Bronchial epithelial cell (primary cell): ENCODE results near the gene USP22. TPM values are rescaled to one million over a fixed set of nuclear protein-coding genes. Genes with fewer than 3 reads are reported as not detected.

Experiments used
- DNase-seq: peaks from one replicate; pipeline ENCODE4 v3.0.0-alpha.2; 2010; ENCODE audit warnings: low read depth
- FAIRE-seq: peaks from 2 replicates; lab custom pipeline; 2011; peaks lifted over from hg19 to GRCh38; lab: Jason Lieb, UNC
- H3K27me3 ChIP-seq: 2 replicates; pipeline ENCODE4 v1.5.1; 2011; ENCODE audit warnings: low read length; ENCODE audit not compliant: control insufficient read depth, insufficient read depth
- H3K36me3 ChIP-seq: 2 replicates; pipeline ENCODE4 v1.5.1; 2011; ENCODE audit warnings: low read length; ENCODE audit not compliant: control insufficient read depth, insufficient read depth
- H3K4me3 ChIP-seq: 2 replicates; pipeline ENCODE4 v1.5.1; 2011; ENCODE audit warnings: mild to moderate bottlenecking, low read depth, low read length, control low read depth
- total RNA-seq: library from RNA; depleted of rRNA; stranded (reverse); fragments of >200 nt; gene quantifications from 2 replicates; pipeline ENCODE4 v1.2.1, GENCODE V29; 2014
- TF ChIP-seq, protein P1 (sequence below): IDR thresholded peaks from 2 replicates; pipeline ENCODE4 v1.5.1; 2011; ENCODE audit warnings: mild to moderate bottlenecking, moderate library complexity, low read length, control low read depth, inconsistent platforms; ENCODE audit not compliant: insufficient read depth, severe bottlenecking

USP22 gene
- total RNA-seq, 1 donor from 2014 or later, result 165 TPM

DNA sequence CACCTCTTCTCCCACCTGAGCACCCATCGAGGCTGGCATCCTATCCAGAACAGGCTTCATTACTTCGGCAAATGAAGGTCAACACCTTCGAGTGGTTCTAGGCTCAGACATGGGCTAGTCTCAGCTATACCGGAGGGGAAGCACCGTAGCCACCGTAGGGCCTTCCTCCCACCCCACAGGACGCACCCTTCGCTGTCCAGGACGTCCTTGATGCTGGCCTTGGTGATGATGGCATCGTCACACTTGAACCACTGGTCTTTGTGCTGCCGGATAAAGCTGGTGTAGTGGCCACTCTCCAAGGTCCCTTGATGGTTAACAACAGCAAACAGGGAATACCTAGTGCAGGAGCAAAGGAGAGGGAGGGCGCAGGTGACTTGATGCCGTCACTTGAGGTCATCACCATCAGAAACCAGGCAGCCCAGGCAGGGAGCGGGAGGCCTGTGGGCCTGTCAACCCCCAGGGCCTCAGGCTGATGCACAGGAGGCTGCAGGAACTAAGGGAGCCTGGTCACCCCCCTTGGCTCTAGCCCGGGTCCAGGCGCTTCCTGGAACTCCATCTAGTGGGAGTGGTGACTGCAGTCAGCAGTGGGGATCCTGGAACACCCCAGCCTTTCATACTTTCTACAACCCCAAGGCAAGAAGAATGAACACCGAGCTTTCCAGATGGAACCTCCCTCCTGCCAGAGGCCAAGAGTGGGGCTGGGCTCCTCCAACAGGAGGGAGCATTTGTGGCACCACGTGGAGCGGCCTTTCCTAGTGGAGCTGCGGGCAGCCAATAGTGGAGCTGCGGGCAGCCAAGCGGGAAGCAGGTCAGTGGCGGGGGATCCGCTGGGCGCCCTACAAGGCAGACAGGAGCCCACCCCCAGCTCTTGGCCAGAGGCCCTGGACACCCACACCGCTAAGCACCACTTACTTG, 38.5 kb downstream of the USP22 start:
- H3K27me3 ChIP-seq, result no peaks in the 10 kb centered on the region
- TF ChIP-seq, protein P1, sequence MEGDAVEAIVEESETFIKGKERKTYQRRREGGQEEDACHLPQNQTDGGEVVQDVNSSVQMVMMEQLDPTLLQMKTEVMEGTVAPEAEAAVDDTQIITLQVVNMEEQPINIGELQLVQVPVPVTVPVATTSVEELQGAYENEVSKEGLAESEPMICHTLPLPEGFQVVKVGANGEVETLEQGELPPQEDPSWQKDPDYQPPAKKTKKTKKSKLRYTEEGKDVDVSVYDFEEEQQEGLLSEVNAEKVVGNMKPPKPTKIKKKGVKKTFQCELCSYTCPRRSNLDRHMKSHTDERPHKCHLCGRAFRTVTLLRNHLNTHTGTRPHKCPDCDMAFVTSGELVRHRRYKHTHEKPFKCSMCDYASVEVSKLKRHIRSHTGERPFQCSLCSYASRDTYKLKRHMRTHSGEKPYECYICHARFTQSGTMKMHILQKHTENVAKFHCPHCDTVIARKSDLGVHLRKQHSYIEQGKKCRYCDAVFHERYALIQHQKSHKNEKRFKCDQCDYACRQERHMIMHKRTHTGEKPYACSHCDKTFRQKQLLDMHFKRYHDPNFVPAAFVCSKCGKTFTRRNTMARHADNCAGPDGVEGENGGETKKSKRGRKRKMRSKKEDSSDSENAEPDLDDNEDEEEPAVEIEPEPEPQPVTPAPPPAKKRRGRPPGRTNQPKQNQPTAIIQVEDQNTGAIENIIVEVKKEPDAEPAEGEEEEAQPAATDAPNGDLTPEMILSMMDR, result no peak
- no peak for FAIRE-seq
- no peak for DNase-seq
- no peak overlapping the region for H3K4me3 ChIP-seq
- peaks cover 52% of the 10 kb centered on the region for H3K36me3 ChIP-seq

DNA sequence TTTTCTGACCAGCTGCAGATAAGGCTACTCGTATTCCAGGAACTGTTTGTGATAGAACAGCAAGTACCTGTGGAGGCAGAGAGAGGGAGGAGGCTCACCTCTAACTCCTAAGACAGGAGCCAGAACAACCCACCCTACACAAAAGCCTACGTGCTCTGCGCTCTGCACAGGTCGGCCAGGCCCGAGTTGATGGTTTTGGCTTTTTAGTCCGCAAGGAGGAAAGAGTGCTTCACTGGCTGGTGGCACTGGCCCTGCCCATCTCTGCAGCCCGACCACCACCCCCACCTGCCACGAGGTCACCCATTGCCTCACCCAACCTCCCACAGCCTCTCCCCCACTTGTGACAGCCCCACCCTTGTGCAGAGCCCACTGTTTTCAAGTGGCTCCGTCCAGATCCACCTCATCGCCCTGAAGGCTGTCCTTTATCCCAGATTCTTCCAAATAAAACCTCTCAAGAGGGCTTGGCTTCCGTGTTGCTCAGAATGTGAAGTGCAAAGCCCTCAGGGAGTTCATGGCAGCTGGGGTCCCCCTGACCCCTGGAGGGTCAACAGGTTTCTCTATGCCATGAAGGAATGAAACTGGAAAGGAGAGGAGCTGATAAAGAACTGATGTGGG, 39.7 kb downstream of the USP22 start:
- peaks cover 43% of the 10 kb centered on the region for H3K36me3 ChIP-seq
- H3K4me3 ChIP-seq, result no peak overlapping the region
- H3K27me3 ChIP-seq, result no peaks in the 10 kb centered on the region
- no peak for FAIRE-seq
- no peak for DNase-seq
- TF ChIP-seq, protein P1, result no peak

DNA sequence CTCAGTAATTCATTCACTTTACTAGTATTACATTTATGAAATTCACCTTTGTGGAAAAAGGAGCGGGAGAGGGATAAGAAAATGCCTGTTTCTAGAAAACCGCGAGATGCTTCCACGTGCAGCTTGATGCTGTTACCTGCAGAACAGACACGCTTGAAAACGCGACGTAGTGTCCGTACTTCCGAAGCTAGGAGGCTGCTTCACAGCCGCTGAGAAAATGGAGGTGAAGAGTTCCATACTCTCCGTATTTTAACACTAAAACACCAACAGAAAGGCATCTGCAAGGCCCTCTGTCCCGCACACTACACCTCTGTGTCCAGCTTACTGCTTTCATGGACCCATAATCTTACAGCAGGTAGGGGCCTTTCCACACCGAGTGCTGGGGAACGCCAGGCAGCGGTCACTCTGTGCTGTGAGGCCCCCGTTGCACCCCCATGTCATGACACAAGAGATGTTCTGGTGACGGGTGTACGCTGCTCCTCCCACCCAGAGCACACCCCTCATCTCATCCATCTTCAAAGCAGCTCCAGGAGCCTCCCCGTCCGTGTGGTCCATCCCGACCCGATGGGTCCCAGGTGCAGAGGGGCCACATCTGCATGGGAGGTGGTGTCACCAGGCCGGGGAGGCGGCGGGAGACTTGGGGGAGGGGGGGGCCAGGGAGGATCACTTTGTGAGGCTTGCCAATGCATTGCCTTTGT, 40.4 kb downstream of the USP22 start:
- Histone ChIP-seq H3K27me3 (no peaks in the 10 kb centered on the region), H3K36me3 (peaks cover 39% of the 10 kb centered on the region), H3K4me3 (no peak overlapping the region)
- DNase-seq (no peak), FAIRE-seq (no peak)
- TF ChIP-seq, protein P1, result no peak

DNA sequence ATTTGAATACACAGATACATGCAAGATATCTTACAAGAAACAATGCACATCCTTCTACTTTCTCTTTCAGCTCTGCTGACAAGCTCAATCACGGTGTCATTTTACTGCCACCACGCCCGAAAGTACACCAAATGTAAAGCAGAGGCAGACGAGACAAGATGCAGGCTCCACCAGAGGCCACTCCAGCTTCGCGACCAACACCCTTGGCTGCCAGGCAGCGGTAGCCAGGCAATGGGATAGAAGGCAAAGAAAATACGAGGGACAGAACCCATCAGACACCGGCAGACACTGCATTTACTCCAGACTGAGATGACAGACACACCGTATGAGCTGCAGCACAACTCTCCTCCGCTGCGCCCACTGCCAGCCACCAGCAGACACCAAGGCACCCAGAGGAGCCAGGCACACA, 41.0 kb downstream of the USP22 start:
- TF ChIP-seq, protein P1, result no peak
- Histone ChIP-seq H3K4me3 (no peak overlapping the region), H3K27me3 (no peaks in the 10 kb centered on the region), H3K36me3 (peaks cover 37% of the 10 kb centered on the region)
- DNase-seq (no peak), FAIRE-seq (no peak)

DNA sequence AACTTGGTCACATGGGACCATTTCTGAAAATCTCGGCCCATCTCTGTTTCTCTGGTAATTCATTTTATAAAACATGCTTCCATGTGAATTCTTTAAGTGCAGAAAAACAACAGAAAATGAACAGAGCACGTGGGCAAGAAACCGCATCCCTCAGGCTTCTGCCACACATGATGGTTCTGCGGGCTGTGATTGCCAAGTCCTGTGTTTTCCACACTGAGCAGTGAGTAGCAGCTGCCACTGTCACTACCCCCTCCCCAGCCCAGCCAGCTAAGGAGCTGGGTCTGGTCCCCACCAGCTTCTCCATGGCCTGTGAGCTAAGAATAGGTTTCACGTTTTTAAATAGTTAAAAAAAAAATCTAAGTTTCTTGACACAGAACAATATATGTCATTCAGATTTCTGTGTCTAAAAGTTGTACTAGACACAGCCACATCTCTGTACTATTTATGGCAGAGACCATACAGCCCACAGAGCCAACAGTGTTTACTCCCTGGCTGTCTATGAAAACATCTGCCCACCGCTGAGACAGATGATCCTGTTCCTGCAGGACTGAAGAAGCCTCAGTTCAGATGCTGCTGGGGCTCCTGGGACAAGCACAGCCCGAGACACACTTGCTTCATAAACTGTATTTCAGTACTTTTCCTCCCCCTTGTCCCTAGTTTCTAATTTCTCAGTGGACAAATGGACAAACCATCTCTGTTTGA, 41.5 kb downstream of the USP22 start:
- FAIRE-seq (no peak), DNase-seq (no peak)
- Histone ChIP-seq H3K4me3 (no peak overlapping the region), H3K36me3 (peaks cover 36% of the 10 kb centered on the region), H3K27me3 (no peaks in the 10 kb centered on the region)
- TF ChIP-seq, protein P1, result no peak
